SK-N-SH treated with all-trans-retinoic acid at 6 μM for 48 hours (cell line): ENCODE measurements around the gene BRSK1.

ENCODE experiments used
- ATAC-seq: fragments of 200-7000 bp; cut with Tn5 transposase; 3 replicates; pipeline ENCODE4 v1.9.1; 2020; ENCODE audit warnings: mild to moderate bottlenecking, moderate library complexity
- ARNTL ChIP-seq: fragments of 450-650 bp; formaldehyde crosslinking; IDR thresholded peaks from 2 replicates; pipeline ENCODE4 v1.5.0; 2020; ENCODE audit warnings: low read depth, mild to moderate bottlenecking, moderate library complexity, borderline replicate concordance
- BACH2 ChIP-seq: fragments of 250-450 bp; sonication (Bioruptor Pico); IDR thresholded peaks from 2 replicates; pipeline ENCODE4 v1.9.0; 2021; ENCODE audit warnings: mild to moderate bottlenecking, borderline replicate concordance
- CSDC2 ChIP-seq: fragments of 250-450 bp; sonication (Bioruptor Pico); IDR thresholded peaks from 2 replicates; pipeline ENCODE4 v1.5.0; 2020; ENCODE audit warnings: mild to moderate bottlenecking, moderate library complexity
- ESRRG ChIP-seq: fragments of 250-450 bp; sonication (Bioruptor Pico); IDR thresholded peaks from 2 replicates; pipeline ENCODE4 v1.6.1; 2021; ENCODE audit warnings: mild to moderate bottlenecking
- GLIS3 ChIP-seq: fragments of 250-450 bp; sonication (Bioruptor Pico); IDR thresholded peaks from 2 replicates; pipeline ENCODE4 v1.5.0; 2020; ENCODE audit warnings: mild to moderate bottlenecking, moderate library complexity
- ISL1 ChIP-seq: fragments of 250-450 bp; sonication (Bioruptor Pico); IDR thresholded peaks from 2 replicates; pipeline ENCODE4 v2.1.2; 2022; ENCODE audit warnings: mild to moderate bottlenecking, moderate library complexity
- PPARA ChIP-seq: fragments of 250-450 bp; sonication (Bioruptor Pico); IDR thresholded peaks from 2 replicates; pipeline ENCODE4 v1.5.0; 2020; ENCODE audit warnings: mild to moderate bottlenecking, borderline replicate concordance
- RARB ChIP-seq: fragments of 250-450 bp; sonication (Bioruptor Pico); IDR thresholded peaks from 2 replicates; pipeline ENCODE4 v1.8.0; 2021; ENCODE audit warnings: mild to moderate bottlenecking, moderate library complexity
- TOX ChIP-seq: fragments of 250-450 bp; sonication (Bioruptor Pico); IDR thresholded peaks from 2 replicates; pipeline ENCODE4 v1.8.0; 2021; ENCODE audit warnings: mild to moderate bottlenecking, moderate library complexity, borderline replicate concordance
- ZC3H10 ChIP-seq: fragments of 250-450 bp; sonication (Bioruptor Pico); IDR thresholded peaks from 2 replicates; pipeline ENCODE4 v1.5.1; 2021; ENCODE audit warnings: mild to moderate bottlenecking, moderate library complexity
- ZFP3 ChIP-seq: fragments of 250-450 bp; sonication (Bioruptor Pico); IDR thresholded peaks from 2 replicates; pipeline ENCODE4 v1.5.0; 2020; ENCODE audit warnings: mild to moderate bottlenecking, moderate library complexity
- ZFP30 ChIP-seq: fragments of 450-650 bp; formaldehyde crosslinking; IDR thresholded peaks from 2 replicates; pipeline ENCODE4 v1.5.0; 2022; ENCODE audit warnings: mild to moderate bottlenecking, moderate library complexity
- ZNF565 ChIP-seq: fragments of 450-650 bp; formaldehyde crosslinking; conservative IDR thresholded peaks from 2 replicates; pipeline ENCODE4 v1.5.0; 2020; ENCODE audit warnings: low read depth, mild to moderate bottlenecking, moderate library complexity
- ZNF70 ChIP-seq: fragments of 450-650 bp; formaldehyde crosslinking; IDR thresholded peaks from 2 replicates; pipeline ENCODE4 v1.5.0; 2020; ENCODE audit warnings: mild to moderate bottlenecking, moderate library complexity
- TF ChIP-seq, protein P1 (sequence below): fragments of 250-450 bp; sonication (Bioruptor Pico); IDR thresholded peaks from 2 replicates; pipeline ENCODE4 v1.5.1; 2021; ENCODE audit warnings: mild to moderate bottlenecking, moderate library complexity
- TF ChIP-seq, protein P2 (sequence below): fragments of 250-450 bp; sonication (Bioruptor Pico); IDR thresholded peaks from 2 replicates; pipeline ENCODE4 v1.8.0; 2020; ENCODE audit warnings: mild to moderate bottlenecking, moderate library complexity, borderline replicate concordance
- TF ChIP-seq, protein P3 (sequence below): fragments of 250-450 bp; sonication (Bioruptor Pico); IDR thresholded peaks from 2 replicates; pipeline ENCODE4 v1.5.0; 2020; ENCODE audit warnings: mild to moderate bottlenecking, moderate library complexity
- TF ChIP-seq, protein P4 (sequence below): fragments of 250-450 bp; sonication (Bioruptor Pico); IDR thresholded peaks from 2 replicates; pipeline ENCODE4 v1.8.0; 2021; ENCODE audit warnings: low read depth, mild to moderate bottlenecking, moderate library complexity, borderline replicate concordance
- TF ChIP-seq, protein P5 (sequence below): fragments of 250-450 bp; sonication (Bioruptor Pico); IDR thresholded peaks from 2 replicates; pipeline ENCODE4 v1.5.1; 2020; ENCODE audit warnings: low read depth, mild to moderate bottlenecking, moderate library complexity

Gene BRSK1

DNA sequence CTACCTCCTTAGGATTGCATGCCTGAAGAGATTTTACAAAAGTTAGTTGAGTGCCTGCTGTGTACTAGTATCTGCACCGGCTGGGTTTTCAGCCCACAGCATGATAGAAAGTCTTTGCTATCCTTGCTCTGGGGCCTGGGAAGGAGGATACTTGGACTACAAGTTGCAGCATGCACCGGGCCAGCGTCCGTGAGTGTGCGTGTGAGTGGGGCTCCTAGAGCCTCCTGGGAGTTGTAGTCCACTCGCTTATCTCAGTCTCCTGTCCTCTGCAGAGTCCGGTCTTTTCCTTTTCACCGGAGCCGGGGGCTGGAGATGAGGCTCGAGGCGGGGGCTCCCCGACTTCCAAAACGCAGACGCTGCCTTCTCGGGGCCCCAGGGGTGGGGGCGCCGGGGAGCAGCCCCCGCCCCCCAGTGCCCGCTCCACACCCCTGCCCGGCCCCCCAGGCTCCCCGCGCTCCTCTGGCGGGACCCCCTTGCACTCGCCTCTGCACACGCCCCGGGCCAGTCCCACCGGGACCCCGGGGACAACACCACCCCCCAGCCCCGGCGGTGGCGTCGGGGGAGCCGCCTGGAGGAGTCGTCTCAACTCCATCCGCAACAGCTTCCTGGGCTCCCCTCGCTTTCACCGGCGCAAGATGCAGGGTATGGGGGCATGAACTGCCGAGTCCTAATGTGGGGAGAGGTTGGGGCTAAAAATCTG, 20.6 kb downstream of the BRSK1 start:
- TF ChIP-seq TOX (CRISPR knock-in tag), result no peak
- TF ChIP-seq ZFP30 (CRISPR knock-in tag), result no peak
- no peak for TF ChIP-seq ZNF565
- TF ChIP-seq ZNF70 (CRISPR knock-in tag), result no peak
- TF ChIP-seq, protein P1, sequence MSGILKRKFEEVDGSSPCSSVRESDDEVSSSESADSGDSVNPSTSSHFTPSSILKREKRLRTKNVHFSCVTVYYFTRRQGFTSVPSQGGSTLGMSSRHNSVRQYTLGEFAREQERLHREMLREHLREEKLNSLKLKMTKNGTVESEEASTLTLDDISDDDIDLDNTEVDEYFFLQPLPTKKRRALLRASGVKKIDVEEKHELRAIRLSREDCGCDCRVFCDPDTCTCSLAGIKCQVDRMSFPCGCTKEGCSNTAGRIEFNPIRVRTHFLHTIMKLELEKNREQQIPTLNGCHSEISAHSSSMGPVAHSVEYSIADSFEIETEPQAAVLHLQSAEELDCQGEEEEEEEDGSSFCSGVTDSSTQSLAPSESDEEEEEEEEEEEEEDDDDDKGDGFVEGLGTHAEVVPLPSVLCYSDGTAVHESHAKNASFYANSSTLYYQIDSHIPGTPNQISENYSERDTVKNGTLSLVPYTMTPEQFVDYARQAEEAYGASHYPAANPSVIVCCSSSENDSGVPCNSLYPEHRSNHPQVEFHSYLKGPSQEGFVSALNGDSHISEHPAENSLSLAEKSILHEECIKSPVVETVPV (CRISPR knock-in tag), result no peak
- TF ChIP-seq, protein P2, sequence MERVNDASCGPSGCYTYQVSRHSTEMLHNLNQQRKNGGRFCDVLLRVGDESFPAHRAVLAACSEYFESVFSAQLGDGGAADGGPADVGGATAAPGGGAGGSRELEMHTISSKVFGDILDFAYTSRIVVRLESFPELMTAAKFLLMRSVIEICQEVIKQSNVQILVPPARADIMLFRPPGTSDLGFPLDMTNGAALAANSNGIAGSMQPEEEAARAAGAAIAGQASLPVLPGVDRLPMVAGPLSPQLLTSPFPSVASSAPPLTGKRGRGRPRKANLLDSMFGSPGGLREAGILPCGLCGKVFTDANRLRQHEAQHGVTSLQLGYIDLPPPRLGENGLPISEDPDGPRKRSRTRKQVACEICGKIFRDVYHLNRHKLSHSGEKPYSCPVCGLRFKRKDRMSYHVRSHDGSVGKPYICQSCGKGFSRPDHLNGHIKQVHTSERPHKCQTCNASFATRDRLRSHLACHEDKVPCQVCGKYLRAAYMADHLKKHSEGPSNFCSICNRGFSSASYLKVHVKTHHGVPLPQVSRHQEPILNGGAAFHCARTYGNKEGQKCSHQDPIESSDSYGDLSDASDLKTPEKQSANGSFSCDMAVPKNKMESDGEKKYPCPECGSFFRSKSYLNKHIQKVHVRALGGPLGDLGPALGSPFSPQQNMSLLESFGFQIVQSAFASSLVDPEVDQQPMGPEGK (CRISPR knock-in tag), result no peak
- TF ChIP-seq ZFP3 (CRISPR knock-in tag), result no peak
- TF ChIP-seq ZC3H10 (CRISPR knock-in tag), result no peak
- TF ChIP-seq PPARA (CRISPR knock-in tag), result no peak
- no peak for TF ChIP-seq ISL1
- TF ChIP-seq, protein P3, sequence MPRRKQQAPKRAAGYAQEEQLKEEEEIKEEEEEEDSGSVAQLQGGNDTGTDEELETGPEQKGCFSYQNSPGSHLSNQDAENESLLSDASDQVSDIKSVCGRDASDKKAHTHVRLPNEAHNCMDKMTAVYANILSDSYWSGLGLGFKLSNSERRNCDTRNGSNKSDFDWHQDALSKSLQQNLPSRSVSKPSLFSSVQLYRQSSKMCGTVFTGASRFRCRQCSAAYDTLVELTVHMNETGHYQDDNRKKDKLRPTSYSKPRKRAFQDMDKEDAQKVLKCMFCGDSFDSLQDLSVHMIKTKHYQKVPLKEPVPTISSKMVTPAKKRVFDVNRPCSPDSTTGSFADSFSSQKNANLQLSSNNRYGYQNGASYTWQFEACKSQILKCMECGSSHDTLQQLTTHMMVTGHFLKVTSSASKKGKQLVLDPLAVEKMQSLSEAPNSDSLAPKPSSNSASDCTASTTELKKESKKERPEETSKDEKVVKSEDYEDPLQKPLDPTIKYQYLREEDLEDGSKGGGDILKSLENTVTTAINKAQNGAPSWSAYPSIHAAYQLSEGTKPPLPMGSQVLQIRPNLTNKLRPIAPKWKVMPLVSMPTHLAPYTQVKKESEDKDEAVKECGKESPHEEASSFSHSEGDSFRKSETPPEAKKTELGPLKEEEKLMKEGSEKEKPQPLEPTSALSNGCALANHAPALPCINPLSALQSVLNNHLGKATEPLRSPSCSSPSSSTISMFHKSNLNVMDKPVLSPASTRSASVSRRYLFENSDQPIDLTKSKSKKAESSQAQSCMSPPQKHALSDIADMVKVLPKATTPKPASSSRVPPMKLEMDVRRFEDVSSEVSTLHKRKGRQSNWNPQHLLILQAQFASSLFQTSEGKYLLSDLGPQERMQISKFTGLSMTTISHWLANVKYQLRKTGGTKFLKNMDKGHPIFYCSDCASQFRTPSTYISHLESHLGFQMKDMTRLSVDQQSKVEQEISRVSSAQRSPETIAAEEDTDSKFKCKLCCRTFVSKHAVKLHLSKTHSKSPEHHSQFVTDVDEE, result no peak
- TF ChIP-seq, all 23 proteins: peak for 0
- ATAC-seq, result peak; percentile 61

DNA sequence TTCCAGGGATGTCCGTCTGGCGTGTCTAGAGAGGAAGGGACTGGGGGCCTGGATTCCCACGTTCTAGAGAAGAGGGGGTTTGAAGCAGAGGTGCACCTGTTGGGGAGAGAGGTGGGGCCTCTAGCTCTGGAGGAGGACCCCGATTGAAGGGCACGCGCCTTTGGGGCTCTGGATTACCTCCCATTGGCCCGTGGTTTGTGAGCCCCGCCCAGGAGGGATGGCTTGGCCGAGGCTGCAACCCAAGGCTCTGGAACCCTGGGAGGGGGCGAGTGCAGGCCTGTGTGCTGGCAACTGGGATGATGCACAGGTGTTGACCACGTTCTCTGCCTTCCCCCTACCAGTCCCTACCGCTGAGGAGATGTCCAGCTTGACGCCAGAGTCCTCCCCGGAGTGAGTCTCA, 21.2 kb downstream of the BRSK1 start:
- TF ChIP-seq, protein P4, sequence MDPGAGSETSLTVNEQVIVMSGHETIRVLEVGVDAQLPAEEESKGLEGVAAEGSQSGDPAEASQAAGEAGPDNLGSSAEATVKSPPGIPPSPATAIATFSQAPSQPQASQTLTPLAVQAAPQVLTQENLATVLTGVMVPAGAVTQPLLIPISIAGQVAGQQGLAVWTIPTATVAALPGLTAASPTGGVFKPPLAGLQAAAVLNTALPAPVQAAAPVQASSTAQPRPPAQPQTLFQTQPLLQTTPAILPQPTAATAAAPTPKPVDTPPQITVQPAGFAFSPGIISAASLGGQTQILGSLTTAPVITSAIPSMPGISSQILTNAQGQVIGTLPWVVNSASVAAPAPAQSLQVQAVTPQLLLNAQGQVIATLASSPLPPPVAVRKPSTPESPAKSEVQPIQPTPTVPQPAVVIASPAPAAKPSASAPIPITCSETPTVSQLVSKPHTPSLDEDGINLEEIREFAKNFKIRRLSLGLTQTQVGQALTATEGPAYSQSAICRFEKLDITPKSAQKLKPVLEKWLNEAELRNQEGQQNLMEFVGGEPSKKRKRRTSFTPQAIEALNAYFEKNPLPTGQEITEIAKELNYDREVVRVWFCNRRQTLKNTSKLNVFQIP (CRISPR knock-in tag), result no peak
- TF ChIP-seq GLIS3 (no peak), ZNF70 (CRISPR knock-in tag) (no peak), ZFP30 (CRISPR knock-in tag) (no peak), RARB (CRISPR knock-in tag) (no peak), TOX (CRISPR knock-in tag) (no peak), ZFP3 (CRISPR knock-in tag) (no peak), ZNF565 (no peak), CSDC2 (no peak), ZC3H10 (CRISPR knock-in tag) (no peak), ISL1 (no peak), ESRRG (CRISPR knock-in tag) (no peak), PPARA (CRISPR knock-in tag) (no peak), BACH2 (CRISPR knock-in tag) (no peak), ARNTL (CRISPR knock-in tag) (no peak)
- TF ChIP-seq, protein P1 (CRISPR knock-in tag), result no peak
- TF ChIP-seq, protein P5, sequence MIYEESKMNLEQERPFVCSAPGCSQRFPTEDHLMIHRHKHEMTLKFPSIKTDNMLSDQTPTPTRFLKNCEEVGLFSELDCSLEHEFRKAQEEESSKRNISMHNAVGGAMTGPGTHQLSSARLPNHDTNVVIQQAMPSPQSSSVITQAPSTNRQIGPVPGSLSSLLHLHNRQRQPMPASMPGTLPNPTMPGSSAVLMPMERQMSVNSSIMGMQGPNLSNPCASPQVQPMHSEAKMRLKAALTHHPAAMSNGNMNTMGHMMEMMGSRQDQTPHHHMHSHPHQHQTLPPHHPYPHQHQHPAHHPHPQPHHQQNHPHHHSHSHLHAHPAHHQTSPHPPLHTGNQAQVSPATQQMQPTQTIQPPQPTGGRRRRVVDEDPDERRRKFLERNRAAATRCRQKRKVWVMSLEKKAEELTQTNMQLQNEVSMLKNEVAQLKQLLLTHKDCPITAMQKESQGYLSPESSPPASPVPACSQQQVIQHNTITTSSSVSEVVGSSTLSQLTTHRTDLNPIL (CRISPR knock-in tag), result no peak
- TF ChIP-seq, protein P2 (CRISPR knock-in tag), result no peak
- TF ChIP-seq, all 23 proteins: peak for 0

More for the DNA sequence above, 21.2 kb downstream of the BRSK1 start:
- no peak for ATAC-seq
